HEK293 (cell line): Measurements from ENCODE around the gene P3H4.

ENCODE experiments used
- ZNF416 ChIP-seq: fragments of 450-650 bp; formaldehyde crosslinking; IDR thresholded peaks from 2 replicates; pipeline ENCODE4 v1.5.1; 2016; ENCODE audit warnings: missing biosample characterization, missing genetic modification characterization
- TF ChIP-seq, protein P1 (sequence below): fragments of 450-650 bp; formaldehyde crosslinking; IDR thresholded peaks from 2 replicates; pipeline ENCODE4 v1.5.1; 2016; ENCODE audit warnings: missing biosample characterization, missing genetic modification characterization

DNA sequence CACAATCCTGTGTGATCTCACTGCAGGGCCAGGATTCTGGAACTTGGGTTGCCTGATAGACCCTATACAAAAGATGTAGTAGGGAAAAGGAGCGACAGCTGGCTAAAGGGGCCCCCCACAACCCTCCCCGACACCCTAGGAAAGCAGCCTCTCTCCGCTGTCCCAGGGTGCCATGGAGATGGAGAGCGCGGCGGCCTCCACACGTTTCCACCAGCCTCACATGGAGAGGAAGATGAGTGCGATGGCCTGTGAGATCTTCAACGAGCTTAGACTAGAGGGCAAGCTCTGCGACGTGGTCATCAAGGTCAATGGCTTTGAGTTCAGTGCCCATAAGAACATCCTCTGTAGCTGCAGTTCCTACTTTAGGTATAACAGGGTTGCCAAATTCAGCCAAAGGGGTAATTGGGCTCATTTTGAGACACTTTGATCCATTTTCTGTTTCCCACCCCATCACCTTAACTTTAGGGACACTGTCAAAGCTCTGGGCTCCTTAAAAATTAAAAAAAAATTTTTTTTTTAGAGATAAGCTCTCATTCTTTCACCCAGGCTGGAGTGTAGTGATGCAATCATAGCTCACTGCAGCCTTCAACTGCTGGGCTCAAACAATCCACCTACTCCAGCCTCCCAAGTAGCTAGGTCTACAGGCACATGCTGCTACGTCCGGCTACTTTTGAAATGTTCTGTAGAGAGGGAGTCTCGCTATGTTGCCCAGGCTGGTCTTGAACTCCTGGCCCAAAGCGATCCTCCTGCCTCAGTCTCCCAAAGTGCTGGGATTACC, 26.2 kb upstream of the P3H4 start, which contains the start of gene KLHL10:
- no peak for TF ChIP-seq ZNF416 (tag by site-specific recombination)
- TF ChIP-seq, protein P1, sequence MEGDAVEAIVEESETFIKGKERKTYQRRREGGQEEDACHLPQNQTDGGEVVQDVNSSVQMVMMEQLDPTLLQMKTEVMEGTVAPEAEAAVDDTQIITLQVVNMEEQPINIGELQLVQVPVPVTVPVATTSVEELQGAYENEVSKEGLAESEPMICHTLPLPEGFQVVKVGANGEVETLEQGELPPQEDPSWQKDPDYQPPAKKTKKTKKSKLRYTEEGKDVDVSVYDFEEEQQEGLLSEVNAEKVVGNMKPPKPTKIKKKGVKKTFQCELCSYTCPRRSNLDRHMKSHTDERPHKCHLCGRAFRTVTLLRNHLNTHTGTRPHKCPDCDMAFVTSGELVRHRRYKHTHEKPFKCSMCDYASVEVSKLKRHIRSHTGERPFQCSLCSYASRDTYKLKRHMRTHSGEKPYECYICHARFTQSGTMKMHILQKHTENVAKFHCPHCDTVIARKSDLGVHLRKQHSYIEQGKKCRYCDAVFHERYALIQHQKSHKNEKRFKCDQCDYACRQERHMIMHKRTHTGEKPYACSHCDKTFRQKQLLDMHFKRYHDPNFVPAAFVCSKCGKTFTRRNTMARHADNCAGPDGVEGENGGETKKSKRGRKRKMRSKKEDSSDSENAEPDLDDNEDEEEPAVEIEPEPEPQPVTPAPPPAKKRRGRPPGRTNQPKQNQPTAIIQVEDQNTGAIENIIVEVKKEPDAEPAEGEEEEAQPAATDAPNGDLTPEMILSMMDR (tag by site-specific recombination), result no peak
